Measurements from ENCODE around the gene IST1.
"Not testable (repeated sequence)": the region's sequence is repeated elsewhere in the genome, so short reads cannot be mapped to it uniquely, and the experiment has no call there.

The IST1 gene

DNA sequence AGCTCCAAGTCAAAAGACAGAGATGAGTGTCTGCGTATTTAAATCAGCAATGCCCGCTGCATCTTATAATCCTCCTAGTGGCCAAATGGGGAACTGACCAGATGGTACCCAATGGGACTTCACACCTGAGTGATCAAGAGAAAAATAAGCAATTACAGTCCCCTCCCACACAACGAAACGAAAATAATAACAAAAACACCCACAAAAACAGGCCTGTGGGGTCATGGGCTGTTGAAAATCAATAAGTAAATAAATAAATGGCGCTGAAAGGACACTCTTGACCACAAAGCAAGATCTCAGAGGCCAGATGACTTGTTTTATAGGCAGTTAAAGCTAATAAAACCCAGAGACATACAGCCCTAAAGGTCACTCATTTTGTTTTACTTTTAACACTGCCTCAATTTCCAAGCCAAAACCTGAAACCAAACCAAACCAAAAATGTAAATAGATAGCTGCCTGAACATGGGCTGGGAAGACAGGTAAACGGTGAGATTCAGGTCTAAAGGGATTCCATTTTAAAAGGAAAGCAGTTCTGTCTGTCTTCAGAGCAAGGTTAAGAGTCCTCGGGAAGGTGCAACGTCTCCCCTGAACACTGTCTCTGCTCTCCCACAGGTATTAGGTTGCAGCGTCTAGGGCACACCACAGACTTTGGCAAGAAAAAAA, 12.7 kb upstream of the IST1 start:
- peak; percentile 40 for DNase-seq (ENCODE audit: low read depth)

- peak; percentile 51 for DNase-seq (ENCODE audit: low read depth)
These were observed 12.0 kb upstream of the IST1 start for GRCh38 chr16:71883168-71883848.

DNA sequence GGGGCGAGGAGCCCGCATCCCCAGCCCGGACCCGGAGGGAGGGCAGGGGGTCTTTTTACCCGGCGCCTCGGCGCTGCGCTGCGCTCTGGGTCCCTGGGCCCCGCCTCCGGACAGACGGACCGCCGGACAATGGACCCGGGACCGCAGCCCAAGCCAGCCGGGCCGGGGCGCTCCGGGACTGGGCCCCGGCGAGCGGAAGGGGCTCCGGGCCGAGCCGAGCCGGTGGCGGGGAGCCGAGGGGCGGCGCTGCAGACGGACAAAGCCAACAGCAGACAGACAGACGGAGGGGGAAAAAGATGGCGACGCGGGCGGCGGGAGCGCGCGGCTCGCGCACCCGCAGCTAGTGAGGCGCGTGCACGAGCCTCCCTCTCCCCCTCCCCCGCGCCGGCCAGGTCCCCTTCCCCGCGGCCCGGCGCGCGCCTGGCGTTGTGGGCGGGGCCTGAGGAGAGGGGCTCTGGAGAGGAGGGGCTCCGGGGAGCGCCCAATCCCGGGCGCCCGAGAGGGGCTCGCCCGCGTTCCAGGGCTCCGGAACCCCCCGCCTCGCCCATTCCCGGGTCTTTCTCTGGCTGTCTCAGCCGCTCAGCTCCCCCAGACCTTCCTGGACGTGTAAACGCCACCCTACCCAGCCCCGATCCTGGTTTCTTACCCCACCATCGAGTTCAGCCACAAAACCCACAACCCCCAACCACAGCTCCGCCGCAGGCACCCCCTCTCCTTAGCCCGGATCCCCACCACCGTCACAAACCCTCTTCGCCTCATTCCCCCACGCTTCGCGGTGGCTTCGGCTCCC, 11.3 kb upstream of the IST1 start, which contains the start of gene ZNF821:
TSS of gene ZNF821 (minus strand) at position 334 of the 790 bp plus-strand sequence. CDS start 4,236 bp downstream, outside the sequence.
- DNase-seq (ENCODE audit: low read depth), result peak; percentile 58

GRCh38 chr16:71885261-71885650, 10.1 kb upstream of the IST1 start:
- no peak for DNase-seq (ENCODE audit: low read depth)

GRCh38 chr16:71889147-71889546, 6.2 kb upstream of the IST1 start:
- no peak for DNase-seq (ENCODE audit: low read depth)

GRCh38 chr16:71893888-71894228, 1.5 kb upstream of the IST1 start:
- DNase-seq (ENCODE audit: low read depth), result no peak

DNA sequence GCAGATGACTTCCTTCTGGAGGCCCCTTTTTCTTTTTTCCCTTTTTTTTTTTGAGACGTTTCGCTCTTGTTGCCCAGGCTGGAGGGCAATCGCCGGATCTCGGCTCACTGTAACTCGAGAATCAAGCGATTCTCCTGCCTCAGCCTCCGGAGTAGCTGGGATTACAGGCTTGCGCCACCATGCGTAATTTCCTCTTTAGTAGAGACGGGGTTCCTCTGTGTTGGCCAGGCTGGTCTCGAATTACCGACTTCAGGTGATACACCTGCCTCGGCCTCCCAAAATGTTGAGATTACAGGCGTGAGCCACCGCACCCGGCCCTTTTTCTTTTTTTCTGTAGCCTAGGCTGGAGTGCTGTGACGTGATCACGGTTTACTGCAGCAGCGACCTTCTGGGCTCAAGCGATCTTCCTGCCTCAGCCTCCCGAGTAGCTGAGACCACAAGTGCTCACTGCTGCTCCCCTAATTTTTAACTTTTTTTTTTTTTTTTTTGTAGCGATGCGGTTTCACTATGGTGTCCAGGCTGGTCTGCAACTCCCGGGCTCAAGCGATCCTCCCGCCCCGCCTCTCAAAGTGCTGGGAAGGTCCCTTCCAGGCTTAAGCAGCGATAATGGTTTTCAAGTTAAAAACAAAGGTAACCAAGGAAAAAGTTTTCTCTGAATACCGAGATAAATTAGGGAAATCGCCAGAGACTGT, 956 bp upstream of the IST1 start:
- DNase-seq (ENCODE audit: low read depth), result no peak

- peak; percentile 15 for DNase-seq (ENCODE audit: low read depth)
These were observed 491 bp downstream of the IST1 start for GRCh38 chr16:71895679-71896365.

- no peak for DNase-seq (ENCODE audit: low read depth)
These were observed 1.5 kb downstream of the IST1 start for GRCh38 chr16:71896764-71897368.

DNA sequence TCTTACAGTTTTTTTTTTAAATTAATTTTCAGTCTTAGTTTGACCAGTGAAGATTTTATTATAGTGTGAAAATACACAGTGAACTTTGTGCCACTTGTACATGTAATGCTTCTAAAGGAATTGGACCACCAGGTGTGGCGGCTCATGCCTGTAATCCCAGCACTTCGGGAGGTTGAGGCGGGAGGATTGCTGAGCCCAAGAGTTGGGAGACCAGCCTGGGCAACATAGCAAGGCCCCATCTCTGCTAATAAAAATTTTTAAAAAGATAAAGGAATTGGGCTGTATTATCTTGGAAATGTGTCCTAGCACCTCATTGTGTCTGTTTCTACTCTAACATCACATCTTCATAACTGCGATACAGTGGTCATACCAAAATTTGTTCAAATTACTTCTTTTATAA, 3.8 kb downstream of the IST1 start:
- no peak for DNase-seq (ENCODE audit: low read depth)

DNA sequence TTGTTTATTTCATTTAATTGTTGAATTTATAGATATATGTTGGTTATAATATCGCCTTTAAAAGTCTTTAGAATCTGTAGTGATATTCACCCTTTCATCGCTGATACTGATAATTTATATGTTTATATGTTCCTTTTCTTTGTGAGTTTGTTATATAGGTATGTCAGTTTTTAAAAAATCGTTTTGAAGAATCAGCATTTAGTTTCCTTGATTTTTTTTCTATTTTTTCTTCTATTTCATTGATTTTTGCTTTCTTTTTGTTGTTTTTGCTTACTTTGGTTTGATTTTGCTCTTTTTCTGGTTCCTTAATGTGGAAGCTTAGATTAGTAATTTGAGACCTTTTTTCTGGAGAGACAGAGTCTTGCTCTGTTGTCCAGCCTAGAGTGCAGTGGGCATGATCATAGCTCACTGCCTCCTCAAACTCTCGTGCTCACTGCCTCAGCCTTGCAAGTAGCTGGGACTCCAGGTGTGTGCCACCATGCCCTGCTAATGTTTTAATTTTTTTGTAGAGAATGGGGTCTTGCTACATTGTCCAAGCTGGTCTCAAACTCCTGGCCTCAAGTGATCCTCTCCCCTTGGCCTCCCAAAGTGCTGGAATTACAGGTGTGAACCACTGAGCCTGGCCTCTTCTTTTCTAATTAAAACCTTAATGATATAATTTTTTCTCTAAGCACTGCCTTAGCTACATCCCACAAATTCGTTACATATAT, 7.5 kb downstream of the IST1 start:
- DNase-seq (ENCODE audit: low read depth), result no peak

- DNase-seq (ENCODE audit: low read depth), result no peak
These were observed 8.3 kb downstream of the IST1 start for GRCh38 chr16:71903608-71904007.

DNA sequence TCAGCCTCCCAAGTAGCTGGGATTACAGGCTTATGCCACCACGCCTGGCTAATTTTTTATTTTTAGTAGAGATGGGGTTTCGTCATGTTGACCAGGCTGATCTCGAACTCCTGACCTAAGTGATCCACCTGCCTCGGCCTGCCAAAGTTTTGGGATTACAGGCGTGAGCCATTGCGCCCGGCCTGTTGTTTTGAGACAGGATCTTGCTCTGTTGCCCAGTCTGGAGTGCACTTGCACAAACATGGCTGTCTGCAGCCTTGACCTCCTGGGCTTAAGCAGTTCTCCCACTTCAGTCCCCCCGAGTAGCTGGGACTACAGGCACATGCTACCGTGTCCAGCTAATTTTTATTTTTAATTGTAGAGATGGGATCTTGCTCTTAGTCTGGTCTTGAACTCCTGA, 8.9 kb downstream of the IST1 start:
- no peak for DNase-seq (ENCODE audit: low read depth)

- not testable (repeated sequence) for DNase-seq (ENCODE audit: low read depth)
These were observed 10.4 kb downstream of the IST1 start for GRCh38 chr16:71905765-71906164.

DNA sequence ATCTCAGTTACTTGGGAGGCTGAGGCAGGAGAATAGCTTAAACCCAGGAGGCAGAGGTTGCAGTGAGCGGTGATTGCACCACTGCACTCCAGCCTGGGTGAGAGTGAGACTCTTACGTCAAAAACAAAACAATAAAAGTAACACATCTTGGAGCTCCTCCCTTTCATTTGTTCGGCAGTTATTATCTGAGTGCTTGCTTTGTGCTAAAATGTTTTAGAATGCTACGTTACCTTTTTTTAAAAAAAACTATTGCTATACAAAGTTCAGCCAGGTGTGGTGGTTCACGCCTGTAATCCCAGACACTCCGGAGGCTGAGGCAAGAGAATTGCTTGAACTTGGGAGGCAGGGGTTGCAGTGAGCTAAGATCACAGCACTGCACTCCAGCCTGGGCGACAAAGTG, 15.8 kb downstream of the IST1 start:
- DNase-seq (ENCODE audit: low read depth), result no peak

DNA sequence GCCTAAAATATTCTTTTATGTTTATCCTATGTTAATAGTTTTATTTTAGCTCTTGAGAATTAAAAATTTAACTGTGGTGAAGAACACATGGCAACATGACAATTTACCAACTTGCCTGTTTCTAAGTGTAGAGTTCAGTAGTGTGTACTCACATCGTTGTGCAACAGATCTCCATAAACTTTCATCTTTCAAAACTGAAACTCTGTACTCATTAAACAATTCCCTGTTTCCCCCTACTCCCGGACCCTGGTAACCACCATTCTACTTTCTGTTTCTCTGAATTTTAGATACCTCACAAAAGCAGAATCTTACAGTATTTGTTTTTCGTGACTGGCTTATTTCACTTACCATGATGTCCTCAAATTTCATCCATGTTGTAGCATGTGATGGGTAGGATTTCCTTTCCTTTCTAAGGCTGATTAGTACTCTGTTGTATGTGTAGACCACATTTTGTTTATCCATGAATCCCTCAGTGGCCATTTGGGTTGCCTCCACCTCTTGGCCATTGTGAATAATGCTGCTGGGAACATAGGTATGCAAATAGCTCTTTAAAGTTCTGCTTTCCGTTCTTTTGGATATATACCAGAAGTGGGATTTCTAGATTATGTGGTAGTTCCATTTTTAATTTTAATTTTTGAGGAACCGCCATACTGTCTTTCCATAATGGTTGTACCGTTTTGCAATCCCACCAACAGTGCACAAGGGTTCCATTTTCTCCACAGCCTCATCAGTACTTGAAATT, 17.4 kb downstream of the IST1 start:
- no peak for DNase-seq (ENCODE audit: low read depth)

GRCh38 chr16:71914802-71915201, 19.5 kb downstream of the IST1 start:
- no peak for DNase-seq (ENCODE audit: low read depth)

- DNase-seq (ENCODE audit: low read depth), result no peak
These were observed 20.0 kb downstream of the IST1 start for GRCh38 chr16:71915350-71915749.

DNA sequence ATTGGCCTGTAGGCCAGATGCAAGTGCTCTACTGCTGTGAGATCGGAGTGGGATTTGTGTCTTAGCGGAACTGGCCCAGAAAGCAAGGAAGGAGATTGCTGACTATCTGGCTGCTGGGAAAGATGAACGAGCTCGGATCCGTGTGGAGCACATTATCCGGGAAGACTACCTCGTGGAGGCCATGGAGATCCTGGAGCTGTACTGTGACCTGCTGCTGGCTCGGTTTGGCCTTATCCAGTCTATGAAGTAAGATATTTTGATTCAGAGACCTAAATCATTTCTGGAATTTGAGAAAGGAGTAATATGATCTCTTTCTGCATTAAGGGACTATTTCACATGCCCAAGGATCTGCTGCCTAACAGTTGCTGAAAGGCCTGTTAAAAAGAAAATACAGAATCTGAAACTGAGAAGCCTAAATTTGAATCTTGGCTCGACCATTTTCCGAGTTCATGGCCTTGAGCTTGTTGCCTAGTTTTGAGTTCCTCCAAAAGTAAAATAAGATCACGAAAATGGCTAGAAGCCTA, 21.1 kb downstream of the IST1 start:
- DNase-seq (ENCODE audit: low read depth), result no peak

- no peak for DNase-seq (ENCODE audit: low read depth)
These were observed 22.6 kb downstream of the IST1 start for GRCh38 chr16:71917900-71918299.
